Measurements from ENCODE around the gene APOA5. TPM values are rescaled to one million over a fixed set of nuclear protein-coding genes. Genes with fewer than 3 reads are reported as not detected.

The APOA5 gene
- total and polyA plus RNA-seq, 2 of the 8 experiments (the other 6 are each of a cell fraction or from before 2014, with no cell fraction given), result 0.08 to 0.15 TPM

- Histone ChIP-seq H2BK15ac (ENCODE audit: low read length) (no peak overlapping the region), H2BK12ac (ENCODE audit: low read depth, low read length) (no peak overlapping the region), H2BK20ac (ENCODE audit: low read length) (no peak overlapping the region), H3K23me2 (ENCODE audit: low read depth, low read length) (no peaks in the 10 kb centered on the region; the same call in 1 of the 2 replicates), H3K9ac (replicated peaks in 1 of 4; ENCODE audit: extremely low read depth in 1 of 4, low read depth in 3 of 4, low read length in 3 of 4) (no peak overlapping the region), H3K23ac (ENCODE audit: insufficient read length) (no peak overlapping the region), H2BK5ac (ENCODE audit: low read depth, low read length) (no peak overlapping the region), H3K4me3 (ENCODE audit: extremely low read depth in 1 of 4, insufficient read depth in 2 of 4, low read depth in 3 of 4, low read length in 4 of 4) (no peak overlapping the region), H3K4me2 (ENCODE audit: insufficient read depth in 1 of 2, low read depth in 2 of 2, low read length in 2 of 2) (no peak overlapping the region), H3K27me3 (replicated peaks in 1 of 4; ENCODE audit: control insufficient read depth in 3 of 4, extremely low read depth in 1 of 4, insufficient read depth in 3 of 4, low read length in 3 of 4) (peaks cover 0 to 5% (median 2%) of the 10 kb centered on the region in 4 experiments; a peak in 3 of 7 replicates), H4K5ac (ENCODE audit: insufficient read length, low read depth, low read length) (no peak overlapping the region), H3K4me1 (replicated peaks in 1 of 4; ENCODE audit: control insufficient read depth in 3 of 4, insufficient read depth in 4 of 4, low read length in 3 of 4) (peaks cover 0 to 8% (median 2%) of the 10 kb centered on the region in 4 experiments; a peak in 5 of 7 replicates), H3K14ac (ENCODE audit: insufficient read length) (no peak overlapping the region), H2AK5ac (ENCODE audit: low read depth, low read length) (no peak overlapping the region), H3K27ac (ENCODE audit: low read depth, low read length) (no peak overlapping the region), H3K79me2 (ENCODE audit: control insufficient read depth in 1 of 2, insufficient read depth in 2 of 2, low read length in 2 of 2) (no peaks in the 10 kb centered on the region), H4K20me1 (replicated peaks in 1 of 2; ENCODE audit: control insufficient read depth in 1 of 2, insufficient read depth in 2 of 2, low read length in 2 of 2) (no peaks in the 10 kb centered on the region), H3K4ac (replicated peaks; ENCODE audit: insufficient read length, low read depth, low read length) (no peak overlapping the region), H3K9me3 (ENCODE audit: insufficient read depth in 2 of 2, low read depth in 1 of 2, low read length in 1 of 2) (no peaks in the 10 kb centered on the region; a peak in 1 of 4 replicates), H3K18ac (ENCODE audit: extremely low read depth, low read length) (no peak overlapping the region), H3K79me1 (ENCODE audit: low read depth, low read length) (no peaks in the 10 kb centered on the region), H4K8ac (ENCODE audit: extremely low read depth, insufficient read depth, low read length) (no peak overlapping the region), H2BK120ac (replicated peaks; ENCODE audit: low read depth, low read length) (no peak overlapping the region), H2AFZ (ENCODE audit: low read length) (no peak overlapping the region), H3K56ac (replicated peaks; ENCODE audit: insufficient read length, low read depth, low read length) (no peak overlapping the region), H3K36me3 (ENCODE audit: control insufficient read depth in 2 of 4, insufficient read depth in 4 of 4, low read length in 3 of 4) (no peaks in the 10 kb centered on the region), H4K91ac (replicated peaks; ENCODE audit: insufficient read length, low read length) (no peak overlapping the region)
- POLR2A ChIA-PET (ENCODE audit: partially characterized antibody), result interaction anchor here (0.7 to 1.0 kb wide), 2 partner anchors 40 to 57 kb away, joined by 3 read pairs; no protein-coding TSS in a partner anchor
- FAIRE-seq (no peak), DNase-seq (ENCODE audit: low read depth in 1 of 2, low spot score in 2 of 2) (no peak)
- 90% methylated on average over 16 of the region's 17 CpGs; no CpG with 5 or more reads in 1 of the 2 experiments for WGBS, 2 experiments (ENCODE audit: extremely low coverage in 1 of 2, insufficient coverage in 1 of 2, insufficient read length in 1 of 2, insufficient replicate concordance in 2 of 2, low coverage in 1 of 2, low lambda C conversion rate in 2 of 2, missing lambda C conversion rate in 1 of 2)
- CTCF ChIA-PET (ENCODE audit: partially characterized antibody), result interaction anchor here (0.6 to 12.2 kb wide), 5 partner anchors 9 to 88 kb away, joined by 3 to 237 read pairs (median 3); partner anchors contain the start of genes APOA5 and ZPR1
- TF ChIP-seq ZNF274 (IDR thresholded peaks at IDR 0.05; ENCODE audit: borderline replicate concordance, extremely low read depth, low read length), result no peak
- TF ChIP-seq RAD21 (IDR thresholded peaks at IDR 0.05 in 1 of 2, conservative IDR thresholded peaks at IDR 0.05 in 1 of 2; ENCODE audit: low read depth in 2 of 2, low read length in 2 of 2), result no peak
- TF ChIP-seq ATF2 (IDR thresholded peaks at IDR 0.05; ENCODE audit: low read length), result no peak
- TF ChIP-seq GTF2F1 (IDR thresholded peaks at IDR 0.05; ENCODE audit: borderline replicate concordance, low read depth, low read length), result no peak
- no peak for TF ChIP-seq SP2 (IDR thresholded peaks at IDR 0.05; ENCODE audit: low read length)
- no peak for TF ChIP-seq CHD2 (IDR thresholded peaks at IDR 0.05; ENCODE audit: low read length)
- no peak for TF ChIP-seq TAF1 (IDR thresholded peaks at IDR 0.05; ENCODE audit: low read depth, low read length)
- no peak for TF ChIP-seq HDAC6 (IDR thresholded peaks at IDR 0.05; ENCODE audit: low read depth, low read length)
Measured at GRCh38 chr11:116830184-116830912, 38.7 kb upstream of the APOA5 start.

Data from H1 (cell line).